Measurements from ENCODE around the gene SMAD9. TPM values are rescaled to one million over a fixed set of nuclear protein-coding genes. Genes with fewer than 3 reads are reported as not detected.

The SMAD9 gene
- total RNA-seq, 1 experiment from 2014 or later, result 1.2 TPM

DNA sequence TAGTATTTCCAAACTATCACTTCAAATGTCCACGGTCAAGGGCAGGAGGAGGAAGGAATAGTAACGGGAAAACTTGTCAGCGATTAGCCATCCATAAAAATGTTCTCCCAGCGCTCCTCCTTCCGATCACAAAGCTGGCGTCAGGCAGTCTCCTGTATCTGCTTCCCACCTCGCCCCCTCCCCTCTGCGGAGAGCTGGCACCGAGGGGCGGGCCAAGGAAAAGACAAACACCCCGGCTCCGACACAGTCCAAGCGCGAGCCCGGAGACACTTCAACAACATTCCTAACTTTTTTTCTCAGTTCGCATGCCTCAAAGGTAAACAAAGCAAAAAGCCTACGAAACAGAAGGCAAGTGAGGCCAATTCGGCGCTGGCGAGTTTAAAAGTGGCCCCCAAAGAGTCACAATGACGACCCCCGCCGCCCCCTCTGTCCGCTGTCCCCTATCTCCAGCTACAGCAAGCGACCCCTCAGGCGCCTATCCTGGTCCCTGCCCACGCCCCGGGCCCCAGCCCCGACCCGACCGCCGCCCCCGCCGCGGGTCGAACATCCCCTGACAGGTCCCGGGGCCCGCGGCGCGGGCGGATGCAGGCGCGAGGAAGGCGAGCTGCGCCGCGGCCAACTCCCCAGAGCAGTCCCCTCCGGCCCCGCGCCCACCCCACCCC, 736 bp downstream of the SMAD9 start:
- no peaks in the 10 kb centered on the region for H3K4me1 ChIP-seq
- ChIA-PET POLR2A (no interaction called here), CTCF (no interaction called here)
- DNase-seq, result peak in 1 of 2 experiments; percentile 16
- no TSS peak for BruUV-seq (replicated peaks)
- no peaks in the 10 kb centered on the region for H3K36me3 ChIP-seq (ENCODE audit: control insufficient read depth, insufficient read depth, low read length)
- no peaks in the 10 kb centered on the region for H3K9me3 ChIP-seq
- no peaks in the 10 kb centered on the region for H3K27me3 ChIP-seq (replicated peaks; ENCODE audit: control insufficient read depth, insufficient read depth, low read length)
- no peaks in the 10 kb centered on the region for H3K36me3 Mint-ChIP-seq (ENCODE audit: insufficient read depth, unreplicated experiment)
- peaks cover 20% of the 10 kb centered on the region for H3K27me3 Mint-ChIP-seq (ENCODE audit: insufficient read depth, unreplicated experiment)
- no peak overlapping the region for H3K27ac Mint-ChIP-seq (ENCODE audit: unreplicated experiment)
- peak overlapping the region; percentile 75 for H3K4me3 Mint-ChIP-seq (ENCODE audit: unreplicated experiment)
- H3K4me1 Mint-ChIP-seq (ENCODE audit: low read depth, unreplicated experiment), result peaks cover 7% of the 10 kb centered on the region
- peak overlapping the region; percentile 60 for H3K4me3 ChIP-seq (ENCODE audit: low read depth, low read length)
- TF ChIP-seq, protein P1, sequence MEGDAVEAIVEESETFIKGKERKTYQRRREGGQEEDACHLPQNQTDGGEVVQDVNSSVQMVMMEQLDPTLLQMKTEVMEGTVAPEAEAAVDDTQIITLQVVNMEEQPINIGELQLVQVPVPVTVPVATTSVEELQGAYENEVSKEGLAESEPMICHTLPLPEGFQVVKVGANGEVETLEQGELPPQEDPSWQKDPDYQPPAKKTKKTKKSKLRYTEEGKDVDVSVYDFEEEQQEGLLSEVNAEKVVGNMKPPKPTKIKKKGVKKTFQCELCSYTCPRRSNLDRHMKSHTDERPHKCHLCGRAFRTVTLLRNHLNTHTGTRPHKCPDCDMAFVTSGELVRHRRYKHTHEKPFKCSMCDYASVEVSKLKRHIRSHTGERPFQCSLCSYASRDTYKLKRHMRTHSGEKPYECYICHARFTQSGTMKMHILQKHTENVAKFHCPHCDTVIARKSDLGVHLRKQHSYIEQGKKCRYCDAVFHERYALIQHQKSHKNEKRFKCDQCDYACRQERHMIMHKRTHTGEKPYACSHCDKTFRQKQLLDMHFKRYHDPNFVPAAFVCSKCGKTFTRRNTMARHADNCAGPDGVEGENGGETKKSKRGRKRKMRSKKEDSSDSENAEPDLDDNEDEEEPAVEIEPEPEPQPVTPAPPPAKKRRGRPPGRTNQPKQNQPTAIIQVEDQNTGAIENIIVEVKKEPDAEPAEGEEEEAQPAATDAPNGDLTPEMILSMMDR (IDR thresholded peaks at IDR 0.05; ENCODE audit: insufficient read depth in 1 of 2, low read depth in 1 of 2, low read length in 1 of 2, severe bottlenecking in 1 of 2, unreplicated experiment in 1 of 2), result no peak
- intact Hi-C loops (cut with micrococcal nuclease; ENCODE audit: unreplicated experiment), result loop anchor here (5.0 kb wide), 1 partner anchor 62 kb away; no protein-coding TSS in a partner anchor
- H3K9me3 Mint-ChIP-seq (ENCODE audit: unreplicated experiment), result no peaks in the 10 kb centered on the region

DNA sequence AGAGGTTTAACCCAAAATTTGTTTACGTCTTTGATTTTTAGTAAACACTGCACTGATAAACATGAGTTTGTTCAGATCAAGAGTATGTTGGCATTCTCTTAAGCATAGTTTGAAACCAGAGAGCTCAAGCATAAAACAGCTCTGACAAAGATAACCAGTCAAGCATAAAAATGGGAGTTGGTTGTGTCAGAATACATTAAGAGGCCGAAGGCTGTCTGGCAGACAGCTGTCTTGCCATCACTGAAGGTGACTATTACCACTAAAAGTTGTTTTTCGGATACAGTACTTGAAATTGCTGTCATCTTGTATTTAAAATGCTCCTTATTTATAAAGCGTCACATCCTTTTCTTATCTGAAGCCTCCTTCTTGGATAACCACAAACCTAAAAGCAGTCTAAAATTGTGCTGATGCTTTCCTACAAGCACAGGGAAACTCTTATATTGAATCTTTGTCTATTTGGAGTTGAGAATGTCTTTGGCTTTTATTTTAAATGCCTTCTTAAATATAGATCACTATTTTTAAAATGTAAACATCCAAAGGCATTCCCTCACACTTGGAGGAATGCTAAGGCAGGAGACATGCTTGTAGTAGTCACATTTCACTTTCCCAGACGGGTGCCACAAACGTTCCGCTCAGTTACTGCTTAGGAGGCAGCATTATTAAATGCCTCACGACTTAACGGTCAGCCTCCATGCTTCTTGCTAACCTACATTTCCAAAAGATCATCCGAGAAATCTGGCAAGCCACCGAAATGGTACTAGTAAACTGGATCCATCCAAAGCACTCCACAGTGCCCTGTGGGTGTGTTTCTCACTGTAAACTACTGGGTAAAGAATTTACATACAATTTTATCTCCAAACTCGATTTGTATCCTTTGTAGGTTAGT, 1.5 kb downstream of the SMAD9 start:
- BruUV-seq (replicated peaks), result no TSS peak
- Mint-ChIP-seq H3K27me3 (ENCODE audit: insufficient read depth, unreplicated experiment) (peaks cover 20% of the 10 kb centered on the region), H3K27ac (ENCODE audit: unreplicated experiment) (no peak overlapping the region), H3K36me3 (ENCODE audit: insufficient read depth, unreplicated experiment) (no peaks in the 10 kb centered on the region), H3K4me1 (ENCODE audit: low read depth, unreplicated experiment) (peaks cover 7% of the 10 kb centered on the region), H3K4me3 (ENCODE audit: unreplicated experiment) (peak overlapping the region; percentile 75), H3K9me3 (ENCODE audit: unreplicated experiment) (no peaks in the 10 kb centered on the region)
- no peaks in the 10 kb centered on the region for H3K27me3 ChIP-seq (replicated peaks; ENCODE audit: control insufficient read depth, insufficient read depth, low read length)
- no peaks in the 10 kb centered on the region for H3K9me3 ChIP-seq
- ChIA-PET CTCF (no interaction called here), POLR2A (no interaction called here)
- peak overlapping the region; percentile 60 for H3K4me3 ChIP-seq (ENCODE audit: low read depth, low read length)
- intact Hi-C loops (cut with micrococcal nuclease; ENCODE audit: unreplicated experiment), result loop anchor here (5.0 kb wide), 1 partner anchor 61 kb away; no protein-coding TSS in a partner anchor
- no peaks in the 10 kb centered on the region for H3K4me1 ChIP-seq
- DNase-seq, result no peak
- TF ChIP-seq, protein P1 (IDR thresholded peaks at IDR 0.05; ENCODE audit: insufficient read depth in 1 of 2, low read depth in 1 of 2, low read length in 1 of 2, severe bottlenecking in 1 of 2, unreplicated experiment in 1 of 2), result no peak
- no peaks in the 10 kb centered on the region for H3K36me3 ChIP-seq (ENCODE audit: control insufficient read depth, insufficient read depth, low read length)

DNA sequence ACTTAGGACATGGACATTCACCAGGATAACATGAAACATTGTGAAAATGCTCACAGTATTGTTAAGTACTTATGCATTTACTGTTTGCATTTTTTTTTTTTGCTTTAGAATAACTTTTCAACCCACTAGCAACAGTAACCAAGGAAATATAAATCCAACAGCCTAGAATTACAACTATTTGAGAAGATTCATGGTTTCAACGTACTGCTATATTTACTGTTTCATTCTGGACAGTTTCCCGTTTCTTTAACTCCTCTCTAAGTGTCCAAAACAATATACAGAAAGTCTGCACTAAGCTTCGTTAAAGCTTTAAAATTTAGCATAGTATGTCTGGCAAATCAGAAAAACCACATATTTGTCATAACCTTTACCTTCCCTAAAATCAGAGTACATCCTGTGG, 2.7 kb downstream of the SMAD9 start:
- Histone ChIP-seq H3K4me3 (ENCODE audit: low read depth, low read length) (no peak overlapping the region), H3K4me1 (no peaks in the 10 kb centered on the region), H3K36me3 (ENCODE audit: control insufficient read depth, insufficient read depth, low read length) (no peaks in the 10 kb centered on the region), H3K27me3 (replicated peaks; ENCODE audit: control insufficient read depth, insufficient read depth, low read length) (no peaks in the 10 kb centered on the region), H3K9me3 (no peaks in the 10 kb centered on the region)
- Mint-ChIP-seq H3K4me1 (ENCODE audit: low read depth, unreplicated experiment) (peaks cover 7% of the 10 kb centered on the region), H3K36me3 (ENCODE audit: insufficient read depth, unreplicated experiment) (no peaks in the 10 kb centered on the region), H3K27me3 (ENCODE audit: insufficient read depth, unreplicated experiment) (peaks cover 20% of the 10 kb centered on the region), H3K4me3 (ENCODE audit: unreplicated experiment) (no peak overlapping the region), H3K27ac (ENCODE audit: unreplicated experiment) (no peak overlapping the region), H3K9me3 (ENCODE audit: unreplicated experiment) (no peaks in the 10 kb centered on the region)
- DNase-seq, result no peak
- TF ChIP-seq, protein P1 (IDR thresholded peaks at IDR 0.05; ENCODE audit: insufficient read depth in 1 of 2, low read depth in 1 of 2, low read length in 1 of 2, severe bottlenecking in 1 of 2, unreplicated experiment in 1 of 2), result no peak
- BruUV-seq (replicated peaks), result no TSS peak
- intact Hi-C loops (cut with micrococcal nuclease; ENCODE audit: unreplicated experiment), result loop anchor here (5.0 kb wide), 1 partner anchor 60 kb away; no protein-coding TSS in a partner anchor
- ChIA-PET CTCF (no interaction called here), POLR2A (no interaction called here)

All from Caco-2 (cell line).